ENCODE data around the gene NRAP.

NRAP gene

GRCh38 chr10:113631684-113632367 is 32.0 kb downstream of the NRAP start:
- DNase-seq, result no peak

DNA sequence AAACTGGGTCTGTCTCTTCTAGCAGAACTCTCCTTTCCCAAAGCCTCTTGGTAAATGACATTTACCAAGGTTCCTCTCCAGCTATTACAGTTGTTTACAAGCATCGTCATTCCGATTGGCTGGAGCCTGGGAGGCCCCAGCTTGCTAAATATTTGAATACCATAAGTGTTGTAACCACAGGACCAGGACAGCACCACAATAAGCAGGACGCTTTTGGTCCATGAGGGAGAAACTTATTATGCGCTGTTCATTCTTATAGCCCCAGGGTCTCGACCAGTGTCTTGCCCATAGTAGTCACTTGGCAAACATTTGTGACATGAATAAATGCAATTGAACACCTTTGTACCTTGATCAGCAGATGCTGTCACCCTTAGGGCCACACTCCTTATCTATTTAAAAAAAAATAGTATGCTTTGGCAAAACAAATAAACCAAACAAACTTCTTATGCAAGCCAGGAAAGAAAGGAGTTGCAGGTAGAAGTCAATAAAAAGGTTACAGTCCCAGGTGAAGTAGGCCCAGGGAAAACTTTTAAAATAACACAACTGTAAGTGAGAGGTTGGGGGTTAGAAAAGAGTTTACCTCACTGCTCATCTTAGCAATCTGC is 32.8 kb downstream of the NRAP start:
- no peak for DNase-seq

- DNase-seq, result no peak
Observed at GRCh38 chr10:113628607-113629153, 35.2 kb downstream of the NRAP start.

DNA sequence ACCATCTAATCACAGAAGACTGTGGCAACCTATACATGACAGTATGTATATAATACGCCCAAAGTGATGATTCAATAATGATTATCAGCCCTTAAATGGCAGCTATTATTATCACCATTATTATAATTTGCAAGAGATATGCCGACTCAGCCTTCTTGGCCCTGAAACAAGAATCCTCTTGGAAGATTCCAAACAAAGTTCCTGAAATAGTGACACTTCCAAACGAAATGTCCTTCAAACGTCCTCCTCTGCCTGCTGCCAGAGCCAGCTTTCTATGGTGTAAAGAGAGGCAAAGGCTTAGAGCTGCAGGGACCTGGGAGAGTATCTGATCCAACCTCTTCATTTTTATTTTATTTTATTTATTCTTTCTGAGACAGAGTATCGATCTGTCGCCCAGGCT is 36.0 kb downstream of the NRAP start:
- no peak for DNase-seq

- DNase-seq, result no peak
Observed at GRCh38 chr10:113626809-113627355, 37.0 kb downstream of the NRAP start.

DNA sequence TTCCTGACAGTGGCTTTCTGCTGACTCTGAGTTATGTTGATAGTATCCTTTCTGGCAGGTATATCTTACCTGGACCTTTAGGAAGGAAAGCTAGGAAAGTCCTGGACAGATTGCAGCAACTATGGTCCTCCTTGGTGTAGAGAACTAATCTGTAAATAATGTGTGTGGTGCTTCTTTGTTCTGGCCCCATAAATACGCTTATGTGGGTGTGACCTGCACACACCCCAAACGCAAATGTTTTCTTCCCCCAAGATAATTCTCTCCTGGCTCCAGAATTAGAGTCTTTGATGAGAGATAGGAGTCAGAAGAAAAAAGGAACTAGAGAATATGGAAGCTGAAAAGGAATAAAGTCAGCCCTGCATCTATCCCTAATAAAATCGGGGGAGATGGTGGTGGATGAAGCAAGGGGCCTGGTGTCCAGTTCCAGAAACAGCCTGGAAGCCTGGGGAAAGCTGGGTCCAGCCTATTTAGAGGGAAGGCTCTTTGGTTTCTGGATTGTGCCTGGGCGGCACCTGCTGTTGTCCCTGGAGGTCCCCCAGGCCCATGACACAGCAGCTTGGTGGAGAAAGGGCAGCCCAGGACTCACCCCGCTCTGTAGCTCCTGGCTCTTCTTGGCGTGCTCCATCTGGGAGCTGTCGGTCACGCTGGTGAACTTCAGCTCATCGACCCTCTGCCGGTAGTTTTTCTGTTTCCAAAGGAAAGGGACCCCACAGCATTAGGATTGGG is 38.2 kb downstream of the NRAP start:
- DNase-seq, result no peak

DNA sequence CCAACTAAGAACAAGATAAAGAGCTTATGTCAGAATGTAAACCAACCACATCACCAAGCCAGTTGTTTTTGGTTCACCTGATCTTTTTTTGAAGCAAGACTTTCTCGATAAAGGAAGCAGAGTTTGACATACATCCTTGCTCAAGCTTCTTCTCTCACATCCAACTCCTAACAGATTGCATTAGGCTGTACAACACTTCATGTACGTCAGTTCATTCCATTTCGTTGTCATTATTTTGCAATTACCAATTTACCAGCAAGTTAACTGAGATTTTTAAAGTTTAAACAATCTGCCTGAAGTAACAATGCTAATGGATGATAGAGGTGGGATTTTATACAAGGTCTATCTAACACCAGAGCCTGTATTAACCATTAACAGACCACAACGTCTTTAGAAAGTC is 41.0 kb downstream of the NRAP start:
- DNase-seq, result no peak

GRCh38 chr10:113621799-113622198 is 42.0 kb downstream of the NRAP start:
- DNase-seq, result no peak

DNA sequence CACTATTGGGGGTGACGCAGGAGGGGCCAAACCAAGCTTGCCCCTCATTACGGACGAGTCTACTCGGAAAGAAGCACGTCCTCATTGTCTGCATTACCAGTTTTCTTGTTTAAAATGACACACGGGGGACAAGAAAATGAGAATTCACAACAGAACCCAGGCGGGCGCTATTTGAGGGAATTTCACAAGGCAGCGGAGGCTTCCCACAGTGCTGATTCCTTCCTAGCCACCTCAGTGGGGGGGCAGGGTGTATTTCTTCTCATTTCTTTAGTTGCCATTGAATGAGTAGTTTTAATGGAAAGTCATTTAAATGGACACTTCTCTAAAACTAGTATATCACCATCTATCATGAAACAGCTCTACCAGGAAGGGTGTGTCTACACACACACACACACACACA is 42.9 kb downstream of the NRAP start:
- DNase-seq, result no peak

GRCh38 chr10:113620511-113620910 is 43.3 kb downstream of the NRAP start:
- DNase-seq, result no peak

- DNase-seq, result no peak
Observed at GRCh38 chr10:113619401-113619800, 44.4 kb downstream of the NRAP start.

DNA sequence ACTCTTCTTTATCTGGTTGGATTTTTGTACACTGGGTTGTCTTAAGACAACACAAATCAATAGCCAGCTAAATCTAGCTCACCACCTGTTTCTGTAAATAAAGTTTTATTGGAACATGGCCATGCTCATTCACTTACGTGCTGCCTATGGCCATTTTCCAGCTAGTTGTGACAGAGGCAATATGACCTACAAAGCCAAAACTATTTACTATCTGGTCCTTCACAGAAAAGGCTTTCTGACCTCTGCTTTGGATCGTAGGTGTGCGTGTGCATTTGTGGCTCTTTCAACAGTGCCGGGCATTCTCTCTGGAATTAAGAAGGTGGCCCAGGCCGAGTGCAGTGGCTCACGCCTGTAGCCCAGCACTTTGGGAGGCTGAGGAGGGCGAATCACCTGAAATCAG is 45.5 kb downstream of the NRAP start:
- DNase-seq, result no peak

DNA sequence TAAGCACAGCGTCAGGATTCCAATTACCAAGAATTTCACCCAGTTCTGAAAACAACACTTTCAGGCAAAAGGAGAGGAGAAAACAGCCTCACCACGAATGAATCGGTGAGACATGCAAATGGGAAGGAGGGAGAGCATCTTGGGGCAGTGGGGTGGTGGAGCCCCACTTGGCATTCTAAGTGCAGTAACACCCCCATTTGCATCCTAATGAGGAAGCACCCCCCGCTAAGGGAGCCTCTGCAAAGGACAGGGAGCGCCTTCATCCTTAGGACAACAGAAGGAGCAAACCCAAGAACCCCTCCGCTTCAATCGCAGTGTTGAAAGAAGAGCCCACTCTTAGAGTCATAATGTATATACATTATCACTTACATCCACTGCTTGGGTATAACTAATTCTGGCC is 46.8 kb downstream of the NRAP start:
- DNase-seq, result no peak

DNA sequence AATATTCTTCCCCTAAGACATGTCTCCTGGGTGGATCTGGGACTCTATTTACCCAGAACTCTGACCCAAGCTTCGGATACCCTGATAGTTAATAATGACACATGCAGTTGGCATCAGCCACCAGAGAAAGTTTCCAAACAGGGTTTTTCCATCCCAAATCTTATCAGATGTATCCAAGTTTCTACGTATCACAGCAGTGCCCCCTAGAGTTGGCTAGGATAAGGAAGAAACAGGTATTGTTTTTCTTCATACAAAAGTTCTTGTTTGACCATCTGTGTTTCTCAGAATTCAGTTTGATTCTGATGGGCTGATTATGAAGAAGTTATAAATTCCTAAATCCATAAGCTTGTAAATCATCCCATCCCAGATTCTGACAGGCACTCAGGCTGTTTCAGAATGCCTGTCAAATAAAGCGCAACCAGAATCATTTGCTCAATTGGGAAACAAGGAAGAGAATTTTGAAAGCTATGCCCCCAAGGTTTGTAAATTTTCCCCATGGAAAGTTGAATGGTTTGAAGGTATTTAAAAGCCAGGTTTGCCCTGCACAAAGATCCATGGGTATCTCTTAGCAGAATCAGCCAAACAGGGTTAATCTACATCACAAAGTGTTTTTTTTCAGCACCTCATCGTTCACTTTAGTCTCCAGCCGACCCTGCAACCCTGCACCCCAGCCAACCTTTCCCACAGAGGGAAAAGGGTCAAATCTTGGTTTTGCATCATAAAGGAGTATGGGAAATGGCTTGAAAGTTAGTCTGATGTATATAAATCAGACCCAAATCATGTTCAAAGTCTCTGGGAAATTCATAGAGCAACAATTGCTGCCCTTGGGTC is 47.4 kb downstream of the NRAP start:
- DNase-seq, result no peak

GRCh38 chr10:113613977-113614690 is 49.7 kb downstream of the NRAP start:
- DNase-seq, result no peak

DNA sequence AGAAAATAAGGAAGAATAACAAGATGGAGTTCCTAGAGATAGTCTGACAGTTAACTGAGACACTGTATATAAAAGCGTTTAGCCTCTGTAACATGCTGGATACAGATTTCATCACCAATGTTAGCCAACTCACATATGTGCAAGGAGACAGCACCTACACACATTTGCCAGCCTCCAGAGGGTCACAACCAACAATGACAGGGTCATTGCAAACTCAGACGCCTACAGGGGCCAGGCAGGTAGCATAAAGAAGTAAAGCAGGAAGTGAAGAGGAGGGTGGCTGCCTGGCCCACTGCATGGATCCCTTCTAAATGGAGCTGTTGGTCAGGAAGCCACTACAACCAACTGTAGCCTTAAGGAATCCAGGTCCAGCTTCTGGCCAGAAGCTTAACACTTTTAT is 50.4 kb downstream of the NRAP start:
- no peak for DNase-seq

GRCh38 chr10:113612154-113612553 is 51.7 kb downstream of the NRAP start:
- no peak for DNase-seq

DNA sequence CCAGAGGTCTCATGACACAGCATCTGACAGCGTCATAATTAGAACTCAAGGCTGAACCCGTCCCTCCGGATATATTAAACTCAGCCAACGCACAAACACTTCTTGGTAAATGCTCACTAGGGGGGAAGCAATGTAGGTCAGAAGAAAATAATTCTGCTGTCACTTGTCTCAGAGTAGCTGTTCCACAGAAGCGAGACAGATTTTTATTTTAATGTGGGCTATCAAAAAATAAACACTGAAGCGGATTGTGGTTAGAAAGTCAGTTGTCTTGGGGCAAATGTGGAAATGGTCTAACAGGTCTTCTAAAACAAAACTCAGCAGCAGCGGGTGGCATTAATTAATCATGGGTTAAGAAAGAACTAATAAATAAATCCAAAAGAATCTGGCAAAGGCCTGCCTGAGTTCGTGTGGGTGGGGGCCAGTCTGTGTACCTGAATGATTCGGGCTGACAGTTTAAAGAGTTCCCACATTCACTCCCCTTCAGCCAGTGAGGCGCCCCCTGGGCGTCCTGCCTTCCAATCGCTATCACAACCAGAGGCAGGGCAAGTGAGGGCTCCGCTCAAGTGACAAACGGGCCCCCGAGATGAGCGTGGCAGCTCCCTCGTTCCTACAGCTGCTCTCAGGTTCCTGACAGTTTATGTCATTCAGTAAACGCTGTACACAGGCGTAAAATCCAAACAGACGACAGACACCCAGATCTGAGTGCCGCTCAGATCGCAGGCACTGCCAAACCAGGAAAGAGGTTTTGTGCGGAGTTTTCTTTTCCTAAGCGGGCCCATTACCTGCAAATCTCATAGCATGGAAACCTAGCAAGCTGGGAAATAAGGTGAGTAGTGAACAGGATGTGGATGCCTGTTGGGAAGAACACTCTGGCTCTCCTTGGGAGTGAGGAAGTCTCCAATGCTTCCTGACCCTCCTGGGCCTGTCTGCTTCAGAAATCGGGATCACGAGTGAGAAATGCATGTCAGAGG is 52.9 kb downstream of the NRAP start:
- DNase-seq, result no peak

- DNase-seq, result no peak
Observed at GRCh38 chr10:113609704-113610108, 54.1 kb downstream of the NRAP start.

DNA sequence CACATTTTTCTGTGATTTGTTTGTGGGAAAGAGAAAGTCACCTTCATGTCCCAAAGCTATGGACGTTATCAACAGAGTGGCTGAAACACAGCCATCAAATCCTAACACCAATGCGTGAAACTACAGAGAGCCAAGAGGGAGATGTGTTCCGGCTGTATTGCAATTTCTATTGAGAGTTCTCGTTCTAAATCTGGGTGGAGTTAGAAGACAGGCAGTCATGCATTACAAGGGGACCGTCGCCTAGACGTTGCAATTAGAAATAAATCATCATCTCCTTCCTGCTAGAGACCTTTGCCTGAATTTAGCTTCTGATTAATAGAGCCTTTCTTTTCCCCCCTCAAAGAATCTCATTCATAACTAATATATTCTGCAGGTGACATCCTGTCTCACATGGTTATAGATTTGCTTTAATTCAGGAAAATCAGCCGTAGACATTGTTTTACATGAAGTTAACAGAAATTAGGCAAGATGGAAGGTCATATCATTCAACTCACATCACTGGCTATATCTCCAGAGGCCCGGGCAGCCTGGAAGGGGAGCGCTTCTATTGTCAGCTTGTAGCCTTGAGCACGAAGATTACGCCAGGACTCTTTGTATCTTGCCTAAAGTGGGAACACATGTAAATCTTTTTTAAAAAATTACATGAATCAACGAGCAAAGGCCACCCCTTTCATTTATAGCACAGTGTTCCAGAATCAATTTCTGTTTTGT is 58.4 kb downstream of the NRAP start:
- no peak for DNase-seq
